Erythroblast (primary cell): Measurements from ENCODE around the gene FAM229B.

Experiments used
- GATA1 ChIP-seq: IDR thresholded peaks from 2 replicates; pipeline ENCODE4 v1.6.1; 2011; ENCODE audit warnings: low read depth, mild to moderate bottlenecking, control low read depth, low read length, moderate library complexity
- POLR2A ChIP-seq: IDR thresholded peaks from 2 replicates; pipeline ENCODE4 v1.6.1; 2011; ENCODE audit warnings: mild to moderate bottlenecking, low read length

- TF ChIP-seq POLR2A (no peak), GATA1 (no peak)
Measured at GRCh38 chr6:112122756-112123155, 35.4 kb downstream of the FAM229B start.
